ENCODE results near the gene FAM200C. TPM values are rescaled to one million over a fixed set of nuclear protein-coding genes. Genes with fewer than 3 reads are reported as not detected.

FAM200C gene
- total and polyA plus RNA-seq, 4 donors = 13.3 to 22.8 (median 14.7) TPM

GRCh38 chr5:160375166-160375565, 24.7 kb downstream of the FAM200C start:
- Histone ChIP-seq H3K27ac (ENCODE audit: low read depth, low read length) (no peak overlapping the region), H3K9me3 (ENCODE audit: control insufficient read depth, insufficient read depth, low read length) (no peaks in the 10 kb centered on the region), H3K4me3 (ENCODE audit: low read depth, low read length) (no peak overlapping the region), H3K4me1 (ENCODE audit: control insufficient read depth, insufficient read depth, low read length) (peaks cover 5% of the 10 kb centered on the region), H3K36me3 (ENCODE audit: control insufficient read depth, insufficient read depth, low read length) (no peaks in the 10 kb centered on the region), H3K27me3 (ENCODE audit: control insufficient read depth, insufficient read depth, low read length) (peaks cover 3% of the 10 kb centered on the region)
- no peak for DNase-seq (ENCODE audit: low read depth in 4 of 6, low spot score in 6 of 6)

GRCh38 chr5:160371294-160371693, 28.6 kb downstream of the FAM200C start:
- H3K27me3 ChIP-seq (ENCODE audit: control insufficient read depth, insufficient read depth, low read length) = peaks cover 5% of the 10 kb centered on the region
- no peak overlapping the region for H3K4me3 ChIP-seq (ENCODE audit: low read depth, low read length)
- no peaks in the 10 kb centered on the region for H3K36me3 ChIP-seq (ENCODE audit: control insufficient read depth, insufficient read depth, low read length)
- no peak overlapping the region for H3K27ac ChIP-seq (ENCODE audit: low read depth, low read length)
- DNase-seq (ENCODE audit: low read depth in 4 of 6, low spot score in 6 of 6) = peak in 1 of 6 donors; percentile 50
- H3K4me1 ChIP-seq (ENCODE audit: control insufficient read depth, insufficient read depth, low read length) = peaks cover 8% of the 10 kb centered on the region
- no peaks in the 10 kb centered on the region for H3K9me3 ChIP-seq (ENCODE audit: control insufficient read depth, insufficient read depth, low read length)

- peak overlapping the region; percentile 36 for H3K4me3 ChIP-seq (ENCODE audit: low read depth, low read length)
- no peaks in the 10 kb centered on the region for H3K9me3 ChIP-seq (ENCODE audit: control insufficient read depth, insufficient read depth, low read length)
- 42% methylated on average over 12 of the region's 12 CpGs for WGBS (ENCODE audit: insufficient coverage)
Observed at GRCh38 chr5:160370713-160371034, 29.2 kb downstream of the FAM200C start.

GRCh38 chr5:160369990-160370712, 29.7 kb downstream of the FAM200C start, which contains the start of gene C1QTNF2:
Gene C1QTNF2 (minus strand): TSS chr5:160370626. CDS start chr5:160355011, 15,615 bp downstream.
- WGBS (ENCODE audit: insufficient coverage) = 2% methylated on average over 43 of the region's 45 CpGs
- Histone ChIP-seq H3K4me1 (ENCODE audit: control insufficient read depth, insufficient read depth, low read length) (peaks cover 8% of the 10 kb centered on the region), H3K4me3 (ENCODE audit: low read depth, low read length) (peak within 1 kb of the TSS; percentile 36), H3K9me3 (ENCODE audit: control insufficient read depth, insufficient read depth, low read length) (no peaks in the 10 kb centered on the region), H3K36me3 (ENCODE audit: control insufficient read depth, insufficient read depth, low read length) (no peaks in the 10 kb centered on the region), H3K27me3 (ENCODE audit: control insufficient read depth, insufficient read depth, low read length) (peaks cover 5% of the 10 kb centered on the region), H3K27ac (ENCODE audit: low read depth, low read length) (no peak within 1 kb of the TSS)
- DNase-seq (ENCODE audit: low read depth in 4 of 6, low spot score in 6 of 6) = peak in 3 of 6 donors; percentile 24 to 90 (median 85)

More at GRCh38 chr5:160370713-160371034, 29.2 kb downstream of the FAM200C start:
- peaks cover 8% of the 10 kb centered on the region for H3K4me1 ChIP-seq (ENCODE audit: control insufficient read depth, insufficient read depth, low read length)
- H3K27me3 ChIP-seq (ENCODE audit: control insufficient read depth, insufficient read depth, low read length) = peaks cover 5% of the 10 kb centered on the region
- DNase-seq (ENCODE audit: low read depth in 4 of 6, low spot score in 6 of 6) = no peak
- no peak overlapping the region for H3K27ac ChIP-seq (ENCODE audit: low read depth, low read length)
- H3K36me3 ChIP-seq (ENCODE audit: control insufficient read depth, insufficient read depth, low read length) = no peaks in the 10 kb centered on the region

GRCh38 chr5:160367885-160368284, 32.0 kb downstream of the FAM200C start:
- no peak overlapping the region for H3K4me3 ChIP-seq (ENCODE audit: low read depth, low read length)
- H3K27ac ChIP-seq (ENCODE audit: low read depth, low read length) = no peak overlapping the region
- H3K4me1 ChIP-seq (ENCODE audit: control insufficient read depth, insufficient read depth, low read length) = peaks cover 15% of the 10 kb centered on the region
- H3K9me3 ChIP-seq (ENCODE audit: control insufficient read depth, insufficient read depth, low read length) = no peaks in the 10 kb centered on the region
- DNase-seq (ENCODE audit: low read depth in 4 of 6, low spot score in 6 of 6) = no peak
- H3K27me3 ChIP-seq (ENCODE audit: control insufficient read depth, insufficient read depth, low read length) = peaks cover 5% of the 10 kb centered on the region
- WGBS (ENCODE audit: insufficient coverage) = no CpG with 5 or more reads among the region's 3 CpGs
- no peaks in the 10 kb centered on the region for H3K36me3 ChIP-seq (ENCODE audit: control insufficient read depth, insufficient read depth, low read length)

- peaks cover 5% of the 10 kb centered on the region for H3K27me3 ChIP-seq (ENCODE audit: control insufficient read depth, insufficient read depth, low read length)
- no peak overlapping the region for H3K27ac ChIP-seq (ENCODE audit: low read depth, low read length)
- 71% methylated on average over 2 of the region's 2 CpGs for WGBS (ENCODE audit: insufficient coverage)
- DNase-seq (ENCODE audit: low read depth in 4 of 6, low spot score in 6 of 6) = no peak
- no peak overlapping the region for H3K4me3 ChIP-seq (ENCODE audit: low read depth, low read length)
- H3K36me3 ChIP-seq (ENCODE audit: control insufficient read depth, insufficient read depth, low read length) = no peaks in the 10 kb centered on the region
- H3K9me3 ChIP-seq (ENCODE audit: control insufficient read depth, insufficient read depth, low read length) = no peaks in the 10 kb centered on the region
- H3K4me1 ChIP-seq (ENCODE audit: control insufficient read depth, insufficient read depth, low read length) = peaks cover 15% of the 10 kb centered on the region
Observed at GRCh38 chr5:160367261-160367660, 32.6 kb downstream of the FAM200C start.

GRCh38 chr5:160366230-160366629, 33.6 kb downstream of the FAM200C start:
- no peak for DNase-seq (ENCODE audit: low read depth in 4 of 6, low spot score in 6 of 6)
- Histone ChIP-seq H3K9me3 (ENCODE audit: control insufficient read depth, insufficient read depth, low read length) (no peaks in the 10 kb centered on the region), H3K36me3 (ENCODE audit: control insufficient read depth, insufficient read depth, low read length) (no peaks in the 10 kb centered on the region), H3K4me1 (ENCODE audit: control insufficient read depth, insufficient read depth, low read length) (peaks cover 15% of the 10 kb centered on the region), H3K27me3 (ENCODE audit: control insufficient read depth, insufficient read depth, low read length) (peaks cover 5% of the 10 kb centered on the region), H3K4me3 (ENCODE audit: low read depth, low read length) (no peak overlapping the region), H3K27ac (ENCODE audit: low read depth, low read length) (no peak overlapping the region)
- WGBS (ENCODE audit: insufficient coverage) = 94% methylated on average over 2 of the region's 2 CpGs

GRCh38 chr5:160363660-160364395, 36.0 kb downstream of the FAM200C start:
- H3K4me1 ChIP-seq (ENCODE audit: control insufficient read depth, insufficient read depth, low read length) = peaks cover 14% of the 10 kb centered on the region
- no peaks in the 10 kb centered on the region for H3K36me3 ChIP-seq (ENCODE audit: control insufficient read depth, insufficient read depth, low read length)
- H3K27me3 ChIP-seq (ENCODE audit: control insufficient read depth, insufficient read depth, low read length) = no peaks in the 10 kb centered on the region
- H3K9me3 ChIP-seq (ENCODE audit: control insufficient read depth, insufficient read depth, low read length) = no peaks in the 10 kb centered on the region
- no peak overlapping the region for H3K4me3 ChIP-seq (ENCODE audit: low read depth, low read length)
- H3K27ac ChIP-seq (ENCODE audit: low read depth, low read length) = peak overlapping the region; percentile 78
- 33% methylated on average over 8 of the region's 13 CpGs for WGBS (ENCODE audit: insufficient coverage)
- peak in 2 of 6 donors; percentile 53 to 66 for DNase-seq (ENCODE audit: low read depth in 4 of 6, low spot score in 6 of 6)

GRCh38 chr5:160363211-160363610, 36.6 kb downstream of the FAM200C start:
- H3K9me3 ChIP-seq (ENCODE audit: control insufficient read depth, insufficient read depth, low read length) = no peaks in the 10 kb centered on the region
- peak in 2 of 6 donors; percentile 49 to 70 for DNase-seq (ENCODE audit: low read depth in 4 of 6, low spot score in 6 of 6)
- peaks cover 16% of the 10 kb centered on the region for H3K4me1 ChIP-seq (ENCODE audit: control insufficient read depth, insufficient read depth, low read length)
- no peaks in the 10 kb centered on the region for H3K36me3 ChIP-seq (ENCODE audit: control insufficient read depth, insufficient read depth, low read length)
- no peaks in the 10 kb centered on the region for H3K27me3 ChIP-seq (ENCODE audit: control insufficient read depth, insufficient read depth, low read length)
- 41% methylated on average over 3 of the region's 3 CpGs for WGBS (ENCODE audit: insufficient coverage)
- peak overlapping the region; percentile 78 for H3K27ac ChIP-seq (ENCODE audit: low read depth, low read length)
- H3K4me3 ChIP-seq (ENCODE audit: low read depth, low read length) = no peak overlapping the region

Measured in spinal cord (tissue), 10 donors.